Liver (tissue), 9 donors: ENCODE data around the gene FHOD1. TPM values are rescaled to one million over a fixed set of nuclear protein-coding genes. Genes with fewer than 3 reads are reported as not detected.

Experiments
- DNase-seq: peaks from one replicate; pipeline ENCODE4 v3.0.0-alpha.2; 2017; ENCODE audit warnings: low spot score
- H3K27ac ChIP-seq, 2 donors: one replicate each; pipeline ENCODE4 v1.7.0; 2013; ENCODE audit warnings: inconsistent platforms in 2 of 2, low read length in 2 of 2, control low read depth in 1 of 2, low read depth in 1 of 2, mild to moderate bottlenecking in 1 of 2
- H3K27me3 ChIP-seq, 4 donors: one replicate each; pipeline versions ENCODE4 v1.6.1 to v1.7.0; 2013; ENCODE audit warnings: low read length in 3 of 4, inconsistent platforms in 1 of 4, mild to moderate bottlenecking in 1 of 4, moderate library complexity in 1 of 4; ENCODE audit not compliant: control insufficient read depth in 4 of 4, insufficient read depth in 4 of 4
- H3K36me3 ChIP-seq, 4 donors: one replicate each; pipeline versions ENCODE4 v1.6.1 to v1.7.0; 2013; ENCODE audit warnings: low read length in 3 of 4, mild to moderate bottlenecking in 3 of 4, low read depth in 1 of 4, moderate library complexity in 1 of 4; ENCODE audit not compliant: control insufficient read depth in 4 of 4, insufficient read depth in 3 of 4
- H3K4me1 ChIP-seq, 4 donors: one replicate each; pipeline versions ENCODE4 v1.6.1 to v1.7.0; 2013; ENCODE audit warnings: low read length in 3 of 4, mild to moderate bottlenecking in 3 of 4, moderate library complexity in 1 of 4; ENCODE audit not compliant: control insufficient read depth in 4 of 4, insufficient read depth in 4 of 4
- H3K4me3 ChIP-seq, 3 donors: one replicate each; pipeline versions ENCODE4 v1.6.1 to v1.7.0; 2013; ENCODE audit warnings: low read length in 3 of 3, control low read depth in 1 of 3, low read depth in 1 of 3, mild to moderate bottlenecking in 1 of 3
- H3K9ac ChIP-seq, 2 donors: one replicate each; pipeline ENCODE4 v1.7.0; 2013; ENCODE audit warnings: low read length in 2 of 2, mild to moderate bottlenecking in 2 of 2, moderate library complexity in 2 of 2, control low read depth in 1 of 2, low read depth in 1 of 2
- H3K9me3 ChIP-seq, 4 donors: one replicate each; pipeline versions ENCODE4 v1.6.1 to v1.7.0; 2013; ENCODE audit warnings: low read length in 3 of 4; ENCODE audit not compliant: control insufficient read depth in 4 of 4
- ATF3 ChIP-seq: IDR thresholded peaks from 2 replicates; pipeline ENCODE4 v1.6.1; 2016; ENCODE audit warnings: antibody characterized with exemption
- CTCF ChIP-seq: fragments of 150-350 bp; IDR thresholded peaks from 2 replicates; pipeline ENCODE4 v1.5.1; 2017; ENCODE audit warnings: improper control_type of control experiment, low read depth, low read length; ENCODE audit not compliant: missing input control
- EGR1 ChIP-seq, 2 donors: IDR thresholded peaks; 2 replicates each; pipeline ENCODE4 v1.6.1; 2016 to 2018; ENCODE audit warnings: antibody characterized with exemption in 2 of 2, low read depth in 2 of 2
- FOXA1 ChIP-seq: IDR thresholded peaks from 2 replicates; pipeline ENCODE4 v1.6.1; 2016; ENCODE audit warnings: antibody characterized with exemption
- FOXA2 ChIP-seq: IDR thresholded peaks from 2 replicates; pipeline ENCODE4 v1.6.1; 2016; ENCODE audit warnings: antibody characterized with exemption
- GABPA ChIP-seq, 2 donors: IDR thresholded peaks in 1 of 2; conservative IDR thresholded peaks in 1 of 2; 2 replicates each; pipeline ENCODE4 v1.6.1; 2016; ENCODE audit warnings: antibody characterized with exemption in 2 of 2, mild to moderate bottlenecking in 1 of 2, moderate library complexity in 1 of 2
- HNF4A ChIP-seq, 2 donors: conservative IDR thresholded peaks; 2 replicates each; pipeline ENCODE4 v1.6.1; 2016; ENCODE audit warnings: antibody characterized with exemption in 2 of 2, mild to moderate bottlenecking in 2 of 2
- HNF4G ChIP-seq: IDR thresholded peaks from 2 replicates; pipeline ENCODE4 v1.6.1; 2016; ENCODE audit warnings: antibody characterized with exemption
- JUND ChIP-seq, 2 donors: IDR thresholded peaks; 2 replicates each; pipeline ENCODE4 v1.6.1; 2016; ENCODE audit warnings: antibody characterized with exemption in 2 of 2
- MAX ChIP-seq: IDR thresholded peaks from 2 replicates; pipeline ENCODE4 v1.6.1; 2016; ENCODE audit warnings: antibody characterized with exemption
- NR2F2 ChIP-seq: IDR thresholded peaks from 2 replicates; pipeline ENCODE4 v1.6.1; 2016; ENCODE audit warnings: antibody characterized with exemption
- RAD21 ChIP-seq, 2 donors: IDR thresholded peaks; 2 replicates each; pipeline ENCODE4 v1.6.1; 2016; ENCODE audit warnings: antibody characterized with exemption in 2 of 2, mild to moderate bottlenecking in 2 of 2
- REST ChIP-seq: IDR thresholded peaks from 2 replicates; pipeline ENCODE4 v1.6.1; 2016; ENCODE audit warnings: antibody characterized with exemption, mild to moderate bottlenecking
- RXRA ChIP-seq, 2 donors: IDR thresholded peaks; 2 replicates each; pipeline ENCODE4 v1.6.1; 2017 to 2018; ENCODE audit warnings: antibody characterized with exemption in 2 of 2, mild to moderate bottlenecking in 1 of 2
- SP1 ChIP-seq: IDR thresholded peaks from 2 replicates; pipeline ENCODE4 v1.6.1; 2018; ENCODE audit warnings: antibody characterized with exemption, mild to moderate bottlenecking
- TAF1 ChIP-seq: conservative IDR thresholded peaks from 2 replicates; pipeline ENCODE4 v1.6.1; 2016; ENCODE audit warnings: antibody characterized with exemption, mild to moderate bottlenecking
- YY1 ChIP-seq: IDR thresholded peaks from 2 replicates; pipeline ENCODE4 v1.6.1; 2016; ENCODE audit warnings: antibody characterized with exemption, mild to moderate bottlenecking
- ZBTB33 ChIP-seq: IDR thresholded peaks from 2 replicates; pipeline ENCODE4 v1.6.1; 2016; ENCODE audit warnings: antibody characterized with exemption
- WGBS: extraction: QIAGEN DNeasy Blood & Tissue Kit; methylation state at CpG from one replicate; pipeline ENCODE4 v1.1.7; 2013; 5-methylcytosine and 5-hydroxymethylcytosine counted together
- polyA plus RNA-seq, 2 donors: library from polyadenylated mRNA; stranded (reverse) in 1 of 2; unstranded in 1 of 2; fragments of 200-250 nt in 1 of 2; fragments of >200 nt in 1 of 2; fragmentation: Nextera tagmentation in 1 of 2; extraction: Ambion mirVana in 1 of 2; gene quantifications; one replicate each; pipeline versions ENCODE4 v1.2.1 to v1.2.3, GENCODE V29; 2013 to 2015
- total RNA-seq, 2 donors: library from RNA; depleted of rRNA; stranded (reverse); fragments of >200 nt; gene quantifications; one replicate each; pipeline ENCODE4 v1.2.3, GENCODE V29; 2014
- donor health status: healthy.
- donor health status: healthy.
- donor health status: healthy.
- donor health status: healthy.
- donor health status: healthy.

The FHOD1 gene
- total and polyA plus RNA-seq, 4 donors, result 2.2 to 6.4 (median 4.1) TPM

GRCh38 chr16:67263201-67263600, 15.9 kb upstream of the FHOD1 start:
- Histone ChIP-seq H3K9me3 (no peaks in the 10 kb centered on the region), H3K4me1 (no peaks in the 10 kb centered on the region), H3K4me3 (no peak overlapping the region), H3K27me3 (no peaks in the 10 kb centered on the region), H3K36me3 (no peaks in the 10 kb centered on the region), H3K9ac (no peak overlapping the region), H3K27ac (no peak overlapping the region)
- WGBS, result 84% methylated on average over 3 of the region's 3 CpGs
- no peak for TF ChIP-seq RXRA (IDR thresholded peaks at IDR 0.05)
- TF ChIP-seq ATF3, result no peak
- no peak for TF ChIP-seq REST
- TF ChIP-seq NR2F2, result no peak
- no peak for TF ChIP-seq HNF4G
- TF ChIP-seq ZBTB33, result no peak
- TF ChIP-seq FOXA2, result no peak
- TF ChIP-seq FOXA1, result no peak
- TF ChIP-seq GABPA (IDR thresholded peaks at IDR 0.05 in 1 of 2, conservative IDR thresholded peaks at IDR 0.05 in 1 of 2), result no peak
- no peak for TF ChIP-seq SP1
- TF ChIP-seq MAX, result no peak
- TF ChIP-seq CTCF, result no peak
- TF ChIP-seq HNF4A (conservative IDR thresholded peaks at IDR 0.05), result no peak
- no peak for TF ChIP-seq YY1
- TF ChIP-seq TAF1, result no peak
- TF ChIP-seq EGR1 (IDR thresholded peaks at IDR 0.05; ENCODE audit: low read depth in 2 of 2), result no peak
- no peak for TF ChIP-seq RAD21 (IDR thresholded peaks at IDR 0.05)
- no peak for TF ChIP-seq JUND (IDR thresholded peaks at IDR 0.05)
- DNase-seq, result no peak
